Activated CD4-positive, CD25-positive, alpha-beta regulatory T cell treated with anti-CD3 and anti-CD28 coated beads, Interleukin-2, amount 50 U/mL, for 16 hours (primary cell): ENCODE results near the gene CST7.
"Not testable (repeated sequence)": the region's sequence is repeated elsewhere in the genome, so short reads cannot be mapped to it uniquely, and the experiment has no call there.

Experiments used
- DNase-seq: peaks from one replicate; pipeline ENCODE4 v3.0.0-alpha.2; 2020; ENCODE audit warnings: low read depth, low spot score

CST7 gene

DNA sequence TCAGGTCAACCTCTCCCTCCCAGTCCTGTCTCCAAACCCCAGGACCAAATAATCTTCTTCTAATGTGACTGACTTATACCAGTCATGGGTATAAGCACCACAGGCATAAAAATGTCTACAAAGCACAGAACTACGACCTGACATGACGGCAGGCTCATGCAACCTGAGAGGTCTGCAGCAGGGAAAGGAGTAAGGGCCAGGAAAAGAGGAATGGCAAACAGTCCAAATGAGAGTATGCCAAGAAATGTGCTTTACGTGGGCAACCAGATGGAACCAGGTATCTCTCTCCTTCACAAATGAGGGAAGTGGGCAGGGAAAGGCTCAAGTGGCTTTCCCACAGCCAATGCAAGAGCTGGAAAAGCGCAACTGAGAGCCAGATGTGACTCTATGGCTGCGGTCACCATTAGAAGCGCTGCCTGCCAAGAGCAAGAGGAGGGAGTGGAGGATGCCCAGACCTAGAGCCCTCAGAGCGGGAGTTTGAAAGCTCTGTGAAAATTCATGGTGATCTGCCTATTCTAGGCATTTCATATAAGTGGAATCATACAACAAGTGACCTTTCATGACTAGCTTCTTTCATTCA lies 37.5 kb downstream of the CST7 start:
- DNase-seq = no peak

DNA sequence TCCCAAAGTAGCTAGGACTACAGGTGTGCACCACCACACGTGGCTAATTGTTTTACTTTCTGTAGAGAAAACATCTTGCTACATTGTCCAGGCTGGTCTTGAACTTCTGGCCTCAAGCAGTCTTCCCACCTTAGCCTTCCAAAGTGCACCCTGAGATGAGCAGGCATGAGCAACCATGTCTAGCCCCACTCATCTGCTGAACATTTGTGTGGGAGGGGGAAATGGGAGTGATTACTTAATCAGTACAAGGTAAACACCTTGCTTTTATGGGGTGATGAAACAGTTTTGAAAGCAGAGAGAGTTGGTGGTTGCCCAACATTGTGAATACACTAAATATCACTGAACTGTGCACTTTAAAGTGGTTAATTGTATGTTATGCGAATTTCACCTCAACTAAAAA lies 38.2 kb downstream of the CST7 start:
- DNase-seq = no peak

DNA sequence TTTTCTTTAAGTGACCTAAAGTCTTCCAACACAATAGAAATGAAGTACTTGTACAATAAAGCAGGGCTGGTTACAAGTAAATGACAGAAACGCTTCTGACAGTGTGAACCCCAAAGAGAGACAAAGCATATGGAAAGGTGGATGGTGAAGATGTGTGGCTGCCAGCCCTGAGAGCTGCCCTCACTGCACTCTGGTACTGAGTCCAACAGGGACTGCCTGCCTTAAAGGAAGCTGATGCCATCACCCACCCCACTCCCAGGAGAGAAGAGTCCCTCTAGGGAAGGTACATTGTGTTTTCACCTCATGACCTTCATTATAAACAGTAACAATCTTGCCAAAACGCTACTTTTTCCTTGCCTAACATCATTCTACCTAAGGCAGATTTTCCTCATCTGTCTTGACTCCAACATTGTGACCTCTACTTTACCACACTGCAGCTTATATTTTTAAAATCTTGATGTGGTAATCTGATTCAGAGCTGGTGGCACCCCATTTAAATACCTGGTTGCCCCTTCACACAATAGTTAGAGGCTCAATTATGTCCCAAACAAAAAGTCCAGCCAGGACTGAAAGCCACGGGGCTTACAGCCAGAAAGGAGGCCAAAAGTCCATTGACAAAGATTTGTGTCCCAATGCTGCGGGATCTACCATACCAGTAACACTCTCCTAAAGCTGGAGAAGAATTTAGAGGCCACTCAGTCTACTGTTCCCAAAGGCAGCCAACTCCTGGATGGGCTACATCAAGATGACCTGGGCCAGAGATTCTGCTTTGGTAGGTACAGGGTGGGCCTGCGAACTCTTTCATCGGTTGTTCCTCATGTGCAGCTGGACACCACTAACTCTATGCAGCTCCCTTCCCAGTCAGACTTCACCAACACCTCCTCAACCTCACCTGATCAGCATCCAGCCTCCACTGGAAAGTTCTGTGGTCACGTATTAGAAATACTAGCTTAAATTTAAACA lies 39.1 kb downstream of the CST7 start:
- no peak for DNase-seq

DNA sequence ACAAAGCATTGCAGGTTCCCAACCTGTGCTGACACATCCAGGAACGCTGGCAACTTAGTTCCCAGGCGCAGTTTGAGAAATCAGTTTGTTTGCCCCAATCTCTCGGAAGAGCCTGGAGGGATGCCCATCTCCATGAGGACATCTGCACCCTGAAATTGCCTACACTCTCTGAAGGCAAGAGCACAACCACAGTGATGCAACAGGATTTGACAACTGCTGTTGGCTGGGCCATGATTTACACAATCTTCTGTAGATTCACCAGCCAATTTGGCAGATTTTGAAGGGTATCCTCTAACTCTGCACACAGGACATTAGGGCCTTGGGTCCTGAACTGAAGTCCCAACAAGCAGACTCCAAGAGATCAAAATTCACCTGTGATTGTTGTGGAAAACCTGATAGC lies 40.1 kb downstream of the CST7 start:
- DNase-seq = no peak

DNA sequence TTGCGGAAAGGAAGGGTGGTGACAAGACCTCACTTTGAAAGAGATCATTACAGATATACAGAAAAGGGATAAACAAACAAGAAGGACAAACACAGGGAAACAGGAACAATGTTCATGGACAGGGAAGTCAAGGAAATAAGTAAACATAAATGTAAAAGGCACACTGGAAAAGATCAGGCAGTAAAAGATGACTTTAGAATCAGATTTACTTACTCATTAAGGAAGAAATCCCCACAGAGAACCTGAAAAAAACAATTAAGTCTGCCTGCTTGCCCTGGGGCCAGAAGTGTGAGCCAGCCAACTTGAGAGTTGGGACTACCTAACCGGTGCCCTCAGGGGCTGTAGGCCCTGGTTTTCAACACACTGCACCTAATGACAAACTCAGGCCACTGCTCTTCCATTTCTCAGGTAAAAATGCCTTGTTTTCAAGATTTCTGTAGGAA lies 41.8 kb downstream of the CST7 start:
- no peak for DNase-seq

DNA sequence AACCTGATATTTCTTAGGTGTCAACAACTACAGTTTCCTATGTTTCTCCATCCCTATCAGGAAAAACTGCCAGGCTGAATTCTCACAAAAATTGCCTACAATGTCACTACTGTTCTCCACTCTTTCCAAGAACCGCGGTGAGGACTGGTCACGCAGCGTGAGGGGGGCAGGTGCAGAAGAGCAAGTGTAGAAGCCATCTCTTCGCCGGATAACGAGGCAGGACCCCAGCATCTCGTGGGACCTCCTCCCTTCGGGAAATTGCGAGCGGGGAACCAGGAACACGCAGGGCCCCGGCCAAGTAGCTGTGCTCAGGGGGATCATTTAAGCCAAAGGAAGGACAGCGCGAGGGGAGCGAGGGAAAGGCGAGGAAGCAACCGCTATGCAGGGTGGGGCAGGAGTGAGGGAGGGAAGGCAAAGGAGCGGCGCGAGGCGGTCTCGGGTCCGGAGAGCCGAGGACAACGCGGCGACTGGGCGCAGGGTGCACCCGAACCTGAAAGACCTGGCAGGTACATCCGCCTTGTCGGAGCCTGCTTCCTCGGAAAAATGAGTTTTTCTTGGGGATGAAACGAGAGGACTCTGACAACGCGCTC lies 42.9 kb downstream of the CST7 start:
- no peak for DNase-seq

DNA sequence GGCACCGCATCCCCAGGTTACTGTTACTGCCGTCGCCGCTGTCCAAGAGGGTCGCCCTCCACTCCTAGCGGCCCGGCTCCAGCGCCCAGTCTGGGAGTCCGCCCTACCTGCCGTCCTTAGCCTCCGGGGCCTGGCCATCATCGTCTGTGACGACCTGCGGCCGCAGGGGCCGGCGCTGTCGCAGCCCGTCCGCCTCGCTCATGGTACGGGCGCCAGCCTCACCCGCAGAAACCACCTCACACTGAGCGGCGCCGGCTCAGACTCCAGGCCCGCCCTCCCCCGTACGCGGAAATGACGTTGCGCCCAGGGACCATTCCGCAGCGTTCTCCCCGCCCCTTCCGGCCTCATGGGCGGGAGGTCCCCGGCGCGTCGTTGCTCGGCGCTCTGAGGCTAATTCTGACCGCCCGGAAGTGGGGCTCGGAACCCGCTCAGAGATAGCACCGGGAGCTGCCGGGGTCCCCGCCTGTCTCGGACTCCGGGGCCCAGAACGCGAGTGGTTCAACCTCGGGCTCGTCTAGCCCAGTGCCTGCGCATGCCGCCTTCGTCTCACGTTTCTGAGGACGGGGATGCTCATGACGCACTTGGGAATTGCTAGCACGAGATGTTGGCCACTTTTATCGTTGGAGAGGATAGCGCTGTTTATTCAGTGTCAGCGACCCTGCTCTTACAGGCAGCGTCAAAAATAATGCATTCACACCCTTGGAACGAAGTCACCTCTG lies 43.6 kb downstream of the CST7 start, which contains the start of gene APMAP:
TSS of gene APMAP (minus strand) at position 265 of the 719 bp plus-strand sequence. CDS start at position 202, 63 bp downstream.
- peak; percentile 94 for DNase-seq

DNA sequence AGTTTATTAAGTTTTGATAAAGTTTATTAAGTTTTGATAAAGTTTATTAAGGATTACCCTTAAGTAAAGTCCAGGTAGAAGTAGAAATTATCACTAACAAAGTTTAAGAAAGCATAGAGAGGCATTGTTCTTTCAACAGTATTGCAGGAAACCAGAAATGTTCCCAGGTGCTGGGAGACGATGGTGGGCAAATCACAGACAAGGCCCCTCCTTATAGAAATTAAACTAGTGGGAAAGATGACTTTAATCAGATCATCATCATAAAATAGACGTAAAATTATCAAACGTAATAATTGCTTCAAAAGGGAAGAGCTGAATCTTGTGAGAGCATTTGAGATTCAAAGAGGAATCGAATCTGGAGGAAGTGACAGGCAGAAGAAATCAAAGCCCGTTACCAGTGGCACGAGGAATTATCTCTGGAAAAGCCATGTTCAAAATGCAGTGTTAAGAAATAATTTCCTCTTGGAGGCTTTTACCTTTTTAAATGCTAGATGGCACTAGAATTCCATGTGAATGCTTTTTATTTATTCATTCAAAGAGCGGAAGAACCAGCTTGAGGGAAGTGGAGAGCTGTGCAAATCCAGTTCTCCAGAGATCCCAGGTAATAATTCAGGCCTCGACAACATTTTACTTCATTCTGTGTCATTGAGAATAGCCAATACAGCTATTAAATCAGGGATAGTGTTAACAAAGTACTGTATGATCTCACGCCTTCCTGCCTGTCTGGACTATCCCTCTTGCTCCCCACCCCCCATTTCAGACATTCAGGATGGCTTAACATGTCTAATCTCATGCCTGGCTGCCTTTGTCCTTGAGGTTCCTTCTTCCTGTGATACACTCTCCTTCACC lies 44.5 kb downstream of the CST7 start:
- DNase-seq = no peak

DNA sequence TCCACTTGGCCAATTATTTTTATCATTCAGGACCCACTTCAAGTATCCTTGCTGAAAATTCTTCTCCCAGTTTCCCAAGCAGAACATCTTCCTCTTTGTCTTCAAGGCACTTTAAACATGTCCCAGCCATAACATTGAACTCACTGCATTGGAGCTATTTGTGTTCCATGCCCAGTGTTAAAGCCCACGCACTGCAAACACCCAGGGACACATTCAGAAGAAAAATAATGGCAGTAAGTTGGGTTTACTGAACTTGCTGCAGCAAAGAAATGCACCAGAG lies 45.1 kb downstream of the CST7 start:
- no peak for DNase-seq

DNA sequence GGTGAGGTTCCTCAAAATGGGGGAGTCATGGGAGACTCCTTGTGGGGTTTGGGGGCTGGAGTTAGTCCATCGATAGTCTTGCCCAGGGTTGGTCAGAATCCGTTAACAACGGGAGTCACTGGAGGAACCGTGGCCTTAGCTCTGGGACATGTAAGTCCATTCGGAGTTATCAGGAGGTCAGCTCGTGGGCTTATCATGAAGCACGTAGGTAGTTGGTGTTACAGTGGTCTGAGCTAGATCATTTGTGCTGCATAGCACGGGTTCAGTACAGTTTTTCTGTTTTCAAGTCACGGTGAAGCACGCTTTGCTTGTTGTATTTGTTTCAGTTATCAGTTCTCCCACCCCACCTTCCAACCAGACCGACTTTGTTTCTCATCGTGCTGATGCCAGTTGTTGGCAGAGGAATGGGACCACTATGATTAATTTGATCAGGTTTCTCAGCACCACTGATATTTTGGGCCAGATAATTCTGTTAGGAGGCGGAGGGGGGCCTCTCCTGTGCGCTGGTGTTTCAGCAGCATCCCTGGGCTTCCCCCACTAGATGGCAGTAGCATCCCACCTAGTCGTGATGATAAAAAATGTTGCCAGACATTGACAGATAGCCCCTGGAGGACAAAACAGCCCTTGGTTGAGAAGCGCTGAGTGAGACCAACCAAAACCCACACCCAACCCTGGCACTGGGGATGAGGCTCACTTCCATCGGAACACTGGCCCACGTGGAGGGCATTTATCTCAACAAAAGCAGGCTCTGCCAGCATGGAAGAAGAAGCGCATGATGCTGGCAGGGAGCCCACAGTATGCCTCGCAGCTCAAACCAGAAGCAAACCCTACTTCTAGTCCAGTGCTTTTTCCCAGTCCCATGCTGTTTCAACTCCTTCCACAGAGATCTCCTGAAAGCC lies 45.6 kb downstream of the CST7 start:
- peak; percentile 73 for DNase-seq

DNA sequence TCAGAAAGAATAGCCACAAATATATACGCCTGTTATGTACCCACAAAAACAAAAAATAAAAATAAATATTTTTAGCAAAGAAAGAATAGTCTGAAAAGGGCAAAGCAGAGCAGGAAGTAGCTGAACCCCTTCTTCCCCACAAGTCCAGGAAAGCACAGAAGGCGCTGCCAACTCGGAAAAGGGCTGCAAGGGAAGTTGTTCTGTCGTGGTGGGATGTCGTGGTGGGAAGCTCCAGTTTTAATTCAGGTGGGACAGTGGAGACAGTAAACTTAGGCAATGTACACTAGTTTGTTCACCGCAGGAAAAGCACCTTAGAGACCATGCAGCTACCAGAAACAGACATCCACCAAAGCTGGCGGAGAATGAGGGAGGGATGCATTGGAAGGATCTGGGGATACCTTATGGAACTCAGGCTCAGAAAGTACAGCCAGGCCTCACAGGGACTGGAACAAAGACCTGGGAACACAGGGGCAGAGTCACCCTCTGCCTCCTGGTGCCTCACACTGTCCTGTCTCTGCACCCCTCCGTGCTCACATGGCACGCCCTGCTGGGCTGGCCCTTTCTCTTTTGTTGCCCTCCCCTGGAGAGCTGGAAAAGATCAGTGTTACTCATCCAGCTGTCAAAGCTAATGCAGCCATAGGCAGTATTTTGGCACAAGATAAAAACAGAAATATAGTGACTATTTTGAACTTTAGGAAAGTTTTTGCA lies 46.8 kb downstream of the CST7 start:
- DNase-seq = no peak

DNA sequence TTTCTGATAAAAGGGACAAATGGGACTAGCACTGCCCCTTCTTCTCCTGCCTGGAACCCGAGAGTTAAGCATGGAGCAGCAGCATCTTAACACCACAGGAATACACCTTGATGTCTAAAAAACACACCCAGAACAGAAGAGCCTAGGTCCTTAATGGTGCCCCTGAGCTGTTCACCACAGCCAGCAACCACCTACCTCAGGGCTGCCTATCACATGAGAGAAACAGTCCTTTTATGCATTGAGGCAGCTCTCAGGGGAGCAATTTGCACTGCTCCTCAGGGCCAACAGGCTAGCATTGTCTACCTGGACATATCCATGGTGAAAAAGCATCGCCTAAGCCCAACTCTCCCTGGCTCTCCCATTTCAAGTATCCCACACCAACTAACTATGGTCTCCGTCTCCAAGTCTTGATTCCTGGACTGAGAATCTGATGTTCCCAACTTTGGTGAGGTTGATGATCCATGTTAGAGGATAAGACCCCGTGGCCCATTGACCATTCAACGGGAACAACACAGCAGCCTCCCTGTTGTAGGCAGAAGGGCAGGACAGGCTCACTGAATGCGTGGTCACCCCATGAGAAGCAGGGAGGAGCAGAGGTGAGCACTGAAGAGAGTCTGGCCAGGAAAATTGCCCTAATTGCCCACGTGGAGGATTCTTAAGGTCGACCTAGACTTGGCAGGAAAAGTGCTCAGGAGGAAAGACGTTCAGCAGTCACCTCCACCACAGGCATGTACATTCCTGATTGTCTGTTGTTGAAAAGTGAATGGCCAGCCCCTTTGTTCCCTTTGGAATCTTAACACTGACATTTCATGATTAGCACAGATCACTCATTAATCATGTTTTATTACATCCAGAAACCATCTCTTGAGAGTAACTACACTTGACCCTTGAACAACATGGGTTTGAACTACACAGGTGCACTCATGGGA lies 47.6 kb downstream of the CST7 start:
- DNase-seq = no peak

DNA sequence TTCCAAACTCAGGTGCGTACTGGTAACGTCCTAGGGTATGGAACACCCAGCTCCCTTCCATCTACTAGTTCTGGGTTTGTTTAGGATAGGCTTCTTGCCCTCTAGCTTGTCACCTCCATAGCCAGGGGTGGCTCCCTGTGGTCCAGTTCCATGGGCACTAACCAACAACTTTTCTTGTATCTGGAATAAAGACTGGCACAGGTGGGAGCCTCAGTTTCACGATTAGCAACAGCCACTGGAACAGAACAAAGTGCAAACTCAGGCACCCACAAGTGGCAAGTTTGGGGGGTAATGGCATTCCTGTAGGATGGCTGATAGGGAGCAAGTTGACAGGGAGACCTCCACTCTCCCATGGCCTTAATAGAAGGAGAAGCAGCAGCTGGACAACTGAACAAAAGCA lies 49.1 kb downstream of the CST7 start:
- no peak for DNase-seq

DNA sequence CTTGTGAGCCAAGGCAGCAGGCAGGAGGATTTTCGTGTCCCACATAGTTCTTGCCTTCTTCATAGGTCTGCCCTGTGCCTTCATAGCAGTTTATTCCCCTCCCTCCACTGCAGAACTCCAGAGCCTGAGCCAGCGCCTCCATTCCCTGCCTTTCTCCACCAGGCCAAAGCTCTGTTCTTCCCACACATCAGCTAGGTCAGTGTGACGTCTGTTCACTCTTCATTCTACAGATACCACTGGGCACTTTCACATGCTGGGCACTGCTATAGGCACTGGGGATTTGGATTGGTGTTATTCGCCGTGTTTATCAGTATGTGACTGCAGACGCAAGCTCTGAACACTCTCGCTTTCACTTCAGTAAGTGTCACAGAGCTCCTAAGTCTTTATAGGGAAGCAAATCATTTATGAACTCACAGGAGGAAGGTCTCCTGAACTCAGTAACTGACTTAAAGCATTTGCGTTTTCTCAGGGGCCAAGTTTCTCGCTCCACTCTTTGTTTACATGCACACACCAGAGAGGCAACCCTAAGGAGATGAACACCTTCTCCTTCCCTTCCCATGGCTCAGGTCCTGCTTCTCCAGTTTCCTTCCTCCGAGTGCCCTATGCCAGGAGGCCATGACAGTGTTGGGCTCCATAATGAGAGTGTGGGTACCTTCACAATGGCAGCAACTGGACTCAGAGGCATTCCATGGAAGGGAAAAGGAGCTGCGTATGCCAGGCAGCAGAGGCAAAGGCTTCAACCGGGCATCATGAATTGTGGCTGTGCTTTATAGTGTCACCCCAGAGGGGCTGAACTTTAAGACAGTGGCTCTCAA lies 49.8 kb downstream of the CST7 start:
- DNase-seq = no peak

DNA sequence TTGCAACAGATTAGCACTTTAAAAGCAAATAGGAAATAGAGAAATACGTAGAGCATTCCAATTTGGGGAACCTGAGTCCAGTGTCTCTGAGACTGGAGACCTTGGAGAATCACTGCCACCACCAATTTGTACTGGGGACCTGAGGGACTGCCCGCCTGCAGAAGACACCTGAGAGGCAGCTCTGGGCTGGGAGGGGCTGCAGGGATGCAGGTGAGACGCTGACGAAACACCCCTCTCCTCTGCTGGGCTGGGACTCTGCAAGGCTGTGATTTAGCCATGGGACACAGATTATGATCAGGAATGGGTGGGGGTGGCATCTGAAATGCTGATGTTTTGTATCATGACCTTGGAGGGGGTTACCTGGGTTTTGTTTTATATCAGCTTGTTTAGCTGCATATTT lies 50.5 kb downstream of the CST7 start:
- no peak for DNase-seq

DNA sequence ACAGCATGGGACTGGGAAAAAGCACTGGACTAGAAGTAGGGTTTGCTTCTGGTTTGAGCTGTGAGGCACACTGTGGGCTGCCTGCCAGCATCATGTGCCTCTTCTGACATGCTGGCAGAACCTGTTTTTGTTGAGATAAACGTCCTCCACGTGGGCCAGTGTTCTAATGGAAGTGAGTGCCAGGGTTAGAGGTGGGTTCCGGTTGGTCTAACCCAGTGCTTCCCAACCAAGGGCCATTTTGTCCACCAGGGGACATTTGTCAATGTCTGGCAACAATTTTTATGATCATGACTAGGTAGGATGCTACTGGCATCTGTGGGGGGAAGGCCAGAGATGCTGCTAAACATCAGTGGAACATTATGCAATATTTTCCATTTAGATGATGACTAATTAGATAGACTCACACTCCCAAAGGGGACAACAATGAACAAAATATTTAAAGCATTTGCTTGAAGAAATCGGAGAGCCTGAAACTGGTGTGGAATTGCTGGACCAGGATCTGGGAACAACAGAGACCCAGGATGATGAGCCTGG lies 51.3 kb downstream of the CST7 start:
- DNase-seq = no peak

DNA sequence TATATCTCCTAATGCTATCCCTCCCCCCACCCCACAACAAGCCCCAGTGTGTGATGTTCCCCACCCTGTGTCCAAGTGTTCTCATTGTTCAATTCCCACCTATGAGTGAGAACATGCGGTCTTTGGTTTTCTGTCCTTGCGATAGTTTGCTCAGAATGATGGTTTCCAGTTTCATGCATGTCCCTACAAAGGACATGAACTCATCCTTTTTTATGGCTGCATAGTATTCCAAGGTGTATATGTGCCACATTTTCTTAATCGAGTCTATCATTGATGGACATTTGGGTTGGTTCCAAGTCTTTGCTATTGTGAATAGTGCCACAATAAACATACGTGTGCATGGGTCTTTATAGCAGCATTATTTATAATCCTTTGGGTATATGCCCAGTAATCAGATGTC lies 52.3 kb downstream of the CST7 start:
- DNase-seq = not testable (repeated sequence)
